SK-N-SH (cell line): ENCODE data around the gene GSTM1.

Experiments
- TF ChIP-seq, protein P1 (sequence below): IDR thresholded peaks from 2 replicates; pipeline ENCODE4 v1.6.1; 2012; ENCODE audit warnings: mild to moderate bottlenecking, low read depth, low read length, moderate library complexity
- TF ChIP-seq, protein P2 (sequence below): fragments of 200-600 bp; sonication (generic); IDR thresholded peaks from 2 replicates; pipeline ENCODE4 v1.6.1; 2017; ENCODE audit warnings: antibody characterized with exemption, mild to moderate bottlenecking, moderate library complexity
- TF ChIP-seq, protein P3 (sequence below): IDR thresholded peaks from 2 replicates; pipeline ENCODE4 v1.4.0; 2012; ENCODE audit warnings: low read depth, borderline replicate concordance

DNA sequence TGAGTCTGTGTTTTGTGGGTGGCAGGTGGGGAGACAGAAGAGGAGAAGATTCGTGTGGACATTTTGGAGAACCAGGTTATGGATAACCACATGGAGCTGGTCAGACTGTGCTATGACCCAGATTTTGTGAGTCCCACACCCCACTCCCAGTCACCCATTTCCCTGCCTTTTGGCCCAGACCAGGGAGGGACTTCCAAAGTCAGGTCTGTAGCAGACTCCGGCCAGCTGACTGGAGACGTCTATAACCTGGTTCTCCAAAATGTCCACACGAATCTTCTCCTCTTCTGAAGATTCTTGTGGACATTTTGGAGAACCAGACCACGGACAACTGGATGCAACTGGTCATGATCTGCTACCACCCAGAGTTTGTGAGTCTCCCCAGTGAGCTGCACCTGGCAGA, 26.0 kb downstream of the GSTM1 start:
- TF ChIP-seq, protein P1, sequence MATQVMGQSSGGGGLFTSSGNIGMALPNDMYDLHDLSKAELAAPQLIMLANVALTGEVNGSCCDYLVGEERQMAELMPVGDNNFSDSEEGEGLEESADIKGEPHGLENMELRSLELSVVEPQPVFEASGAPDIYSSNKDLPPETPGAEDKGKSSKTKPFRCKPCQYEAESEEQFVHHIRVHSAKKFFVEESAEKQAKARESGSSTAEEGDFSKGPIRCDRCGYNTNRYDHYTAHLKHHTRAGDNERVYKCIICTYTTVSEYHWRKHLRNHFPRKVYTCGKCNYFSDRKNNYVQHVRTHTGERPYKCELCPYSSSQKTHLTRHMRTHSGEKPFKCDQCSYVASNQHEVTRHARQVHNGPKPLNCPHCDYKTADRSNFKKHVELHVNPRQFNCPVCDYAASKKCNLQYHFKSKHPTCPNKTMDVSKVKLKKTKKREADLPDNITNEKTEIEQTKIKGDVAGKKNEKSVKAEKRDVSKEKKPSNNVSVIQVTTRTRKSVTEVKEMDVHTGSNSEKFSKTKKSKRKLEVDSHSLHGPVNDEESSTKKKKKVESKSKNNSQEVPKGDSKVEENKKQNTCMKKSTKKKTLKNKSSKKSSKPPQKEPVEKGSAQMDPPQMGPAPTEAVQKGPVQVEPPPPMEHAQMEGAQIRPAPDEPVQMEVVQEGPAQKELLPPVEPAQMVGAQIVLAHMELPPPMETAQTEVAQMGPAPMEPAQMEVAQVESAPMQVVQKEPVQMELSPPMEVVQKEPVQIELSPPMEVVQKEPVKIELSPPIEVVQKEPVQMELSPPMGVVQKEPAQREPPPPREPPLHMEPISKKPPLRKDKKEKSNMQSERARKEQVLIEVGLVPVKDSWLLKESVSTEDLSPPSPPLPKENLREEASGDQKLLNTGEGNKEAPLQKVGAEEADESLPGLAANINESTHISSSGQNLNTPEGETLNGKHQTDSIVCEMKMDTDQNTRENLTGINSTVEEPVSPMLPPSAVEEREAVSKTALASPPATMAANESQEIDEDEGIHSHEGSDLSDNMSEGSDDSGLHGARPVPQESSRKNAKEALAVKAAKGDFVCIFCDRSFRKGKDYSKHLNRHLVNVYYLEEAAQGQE = no peak
- TF ChIP-seq, protein P2, sequence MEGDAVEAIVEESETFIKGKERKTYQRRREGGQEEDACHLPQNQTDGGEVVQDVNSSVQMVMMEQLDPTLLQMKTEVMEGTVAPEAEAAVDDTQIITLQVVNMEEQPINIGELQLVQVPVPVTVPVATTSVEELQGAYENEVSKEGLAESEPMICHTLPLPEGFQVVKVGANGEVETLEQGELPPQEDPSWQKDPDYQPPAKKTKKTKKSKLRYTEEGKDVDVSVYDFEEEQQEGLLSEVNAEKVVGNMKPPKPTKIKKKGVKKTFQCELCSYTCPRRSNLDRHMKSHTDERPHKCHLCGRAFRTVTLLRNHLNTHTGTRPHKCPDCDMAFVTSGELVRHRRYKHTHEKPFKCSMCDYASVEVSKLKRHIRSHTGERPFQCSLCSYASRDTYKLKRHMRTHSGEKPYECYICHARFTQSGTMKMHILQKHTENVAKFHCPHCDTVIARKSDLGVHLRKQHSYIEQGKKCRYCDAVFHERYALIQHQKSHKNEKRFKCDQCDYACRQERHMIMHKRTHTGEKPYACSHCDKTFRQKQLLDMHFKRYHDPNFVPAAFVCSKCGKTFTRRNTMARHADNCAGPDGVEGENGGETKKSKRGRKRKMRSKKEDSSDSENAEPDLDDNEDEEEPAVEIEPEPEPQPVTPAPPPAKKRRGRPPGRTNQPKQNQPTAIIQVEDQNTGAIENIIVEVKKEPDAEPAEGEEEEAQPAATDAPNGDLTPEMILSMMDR = no peak
- TF ChIP-seq, protein P3, sequence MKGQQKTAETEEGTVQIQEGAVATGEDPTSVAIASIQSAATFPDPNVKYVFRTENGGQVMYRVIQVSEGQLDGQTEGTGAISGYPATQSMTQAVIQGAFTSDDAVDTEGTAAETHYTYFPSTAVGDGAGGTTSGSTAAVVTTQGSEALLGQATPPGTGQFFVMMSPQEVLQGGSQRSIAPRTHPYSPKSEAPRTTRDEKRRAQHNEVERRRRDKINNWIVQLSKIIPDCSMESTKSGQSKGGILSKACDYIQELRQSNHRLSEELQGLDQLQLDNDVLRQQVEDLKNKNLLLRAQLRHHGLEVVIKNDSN = no peak
